HepG2 (cell line): ENCODE measurements around the gene POC1A. TPM values are rescaled to one million over a fixed set of nuclear protein-coding genes. Genes with fewer than 3 reads are reported as not detected.

Source experiments
- ATAC-seq: fragments of 200-7000 bp; cut with Tn5 transposase; 3 replicates; pipeline ENCODE4 v1.9.1; 2020; ENCODE audit warnings: mild to moderate bottlenecking, moderate library complexity
- BruUV-seq: library from RNA; stranded (reverse); fragments of 400-500 nt; replicated peaks from 2 replicates; lab custom pipeline; 2021; lab: Mats Ljungman, UMichigan
- CTCF ChIA-PET: fragments of 300-600 bp; formaldehyde crosslinking; extraction: SDS; loops from one replicate; lab custom pipeline; 2021; ENCODE audit warnings: low total read pairs, inconsistent platforms, low intra/inter-chr PET ratio; lab: Yijun Ruan, JAX
- POLR2A ChIA-PET: fragments of 350-600 bp; sonication (Branson Sonifier 250); formaldehyde crosslinking; loops from one replicate; lab custom pipeline; 2020; ENCODE audit warnings: antibody characterized with exemption, inconsistent platforms; lab: Yijun Ruan, JAX
- DNase-seq: peaks from one replicate; pipeline ENCODE4 v3.0.0-alpha.2; 2015; ENCODE audit warnings: low spot score
- FAIRE-seq: peaks from 3 replicates; lab custom pipeline; 2011; peaks lifted over from hg19 to GRCh38; lab: Jason Lieb, UNC
- H2AFZ ChIP-seq: one replicate; pipeline ENCODE4 v1.6.1; 2011; ENCODE audit warnings: low read length, inconsistent platforms
- H3K27ac ChIP-seq: fragments of 300-600 bp; 3 replicates; pipeline ENCODE4 v1.8.0; 2011; ENCODE audit warnings: mixed run types, mild to moderate bottlenecking, mixed read lengths, low read length, inconsistent platforms; ENCODE audit not compliant: insufficient read depth; ENCODE audit errors: extremely low read length
- H3K27me3 ChIP-seq, 2 experiments: fragments of 200-600 bp in 1 of 2; 2 replicates in 1 of 2; 3 replicates in 1 of 2; pipeline versions ENCODE4 v1.6.0 to v1.8.0; 2011; ENCODE audit warnings: low read length in 2 of 2, mild to moderate bottlenecking in 2 of 2, moderate library complexity in 2 of 2, inconsistent platforms in 1 of 2; ENCODE audit not compliant: insufficient read depth in 2 of 2, control insufficient read depth in 1 of 2
- H3K36me3 ChIP-seq, 2 experiments: fragments of 200-600 bp in 1 of 2; replicated peaks in 1 of 2; 2 replicates in 1 of 2; 3 replicates in 1 of 2; pipeline versions ENCODE4 v1.5.1 to v1.8.0; 2011; ENCODE audit warnings: low read length in 2 of 2, inconsistent platforms in 1 of 2; ENCODE audit not compliant: insufficient read depth in 2 of 2, control insufficient read depth in 1 of 2
- H3K4me1 ChIP-seq: 2 replicates; pipeline ENCODE4 v1.5.1; 2012; ENCODE audit warnings: low read length, inconsistent platforms; ENCODE audit not compliant: insufficient read depth
- H3K4me2 ChIP-seq: 2 replicates; pipeline ENCODE4 v1.6.0; 2011; ENCODE audit warnings: low read depth, low read length, inconsistent platforms
- H3K4me3 ChIP-seq, 3 experiments: fragments of 200-600 bp in 1 of 3; sonication (generic), shearing (Covaris generic) in 1 of 3; replicated peaks in 1 of 3; 2 replicates each; pipeline ENCODE4 v1.5.1; 2011 to 2016; ENCODE audit warnings: low read length in 3 of 3, inconsistent platforms in 2 of 3, low read depth in 2 of 3, mild to moderate bottlenecking in 2 of 3, control low read depth in 1 of 3, mixed read lengths in 1 of 3; ENCODE audit not compliant: insufficient read depth in 1 of 3
- H3K79me2 ChIP-seq: one replicate; pipeline ENCODE4 v1.6.1; 2011; ENCODE audit warnings: low read length, inconsistent platforms; ENCODE audit not compliant: insufficient read depth
- H3K9ac ChIP-seq: 2 replicates; pipeline ENCODE4 v1.6.0; 2011; ENCODE audit warnings: mild to moderate bottlenecking, low read depth, low read length, inconsistent platforms; ENCODE audit not compliant: insufficient read depth
- H3K9me3 ChIP-seq: 2 replicates; pipeline ENCODE4 v1.5.1; 2012; ENCODE audit warnings: mild to moderate bottlenecking, low read length
- H4K20me1 ChIP-seq: 2 replicates; pipeline ENCODE4 v1.6.0; 2011; ENCODE audit warnings: inconsistent platforms, mild to moderate bottlenecking, low read length, moderate library complexity; ENCODE audit not compliant: insufficient read depth
- CCAR2 ChIP-seq: fragments of 200-400 bp; formaldehyde crosslinking; optimal IDR thresholded peaks from 2 replicates; pipeline ENCODE3; 2018; ENCODE audit warnings: low read depth, mild to moderate bottlenecking, low read length, moderate library complexity
- GABPB1 ChIP-seq: IDR thresholded peaks from 2 replicates; pipeline ENCODE4 v1.6.1; 2016; ENCODE audit warnings: mild to moderate bottlenecking, missing genetic modification reagents, moderate library complexity, missing compliant biosample characterization
- NFATC3 ChIP-seq: sonication (generic); formaldehyde crosslinking; IDR thresholded peaks from 2 replicates; pipeline ENCODE4 v1.5.1; 2020; ENCODE audit warnings: mild to moderate bottlenecking, missing genetic modification reagents
- ZMYM3 ChIP-seq: sonication (generic); formaldehyde crosslinking; IDR thresholded peaks from 2 replicates; pipeline ENCODE4 v1.5.1; 2020; ENCODE audit warnings: mild to moderate bottlenecking, missing genetic modification reagents
- ZNF839 ChIP-seq: sonication (generic); formaldehyde crosslinking; IDR thresholded peaks from 2 replicates; pipeline ENCODE4 v1.4.0; 2020; ENCODE audit warnings: missing genetic modification reagents, mild to moderate bottlenecking, borderline replicate concordance
- WGBS: methylation state at CpG from one replicate; pipeline ENCODE4 v1.1.6; 2017; ENCODE audit warnings: low lambda C conversion rate; 5-methylcytosine and 5-hydroxymethylcytosine counted together
- in situ Hi-C: cut with HindIII; loops from 2 replicates; pipeline ENCODE4 v1.10.0; 2017; ENCODE audit warnings: low pct_unique_long_range_greater_than_20kb; ENCODE audit not compliant: extremely low pct_ligation_motif_present
- intact Hi-C: fragments of 100-400 bp; cut with micrococcal nuclease; formaldehyde crosslinking; loops from one replicate; pipeline ENCODE4 v1.10.0; 2022; ENCODE audit not compliant: unreplicated experiment
- polyA plus RNA-seq, 8 experiments: library from polyadenylated mRNA; depleted of rRNA in 3 of 8; stranded (reverse) in 7 of 8; unstranded in 1 of 8; fragments of >200 nt; fragmentation: Illumina TruSeq in 4 of 8; extraction: Trizol in 4 of 8; gene quantifications; 2 replicates each; pipeline versions ENCODE4 v1.2.1 to v1.2.3, GENCODE V29; 2011 to 2016; ENCODE audit warnings: low read depth in 4 of 8, missing spikeins in 1 of 8, mixed read lengths in 1 of 8; ENCODE audit not compliant: insufficient read depth in 1 of 8
- total RNA-seq, 5 experiments: library from RNA; depleted of rRNA; stranded (reverse); fragments of >200 nt; fragmentation: Illumina TruSeq; extraction: Trizol; gene quantifications; 2 replicates each; pipeline ENCODE4 v1.2.3, GENCODE V29; 2016; ENCODE audit warnings: low read depth in 1 of 5
- TF ChIP-seq, protein P1 (sequence below): sonication (generic); formaldehyde crosslinking; IDR thresholded peaks from 2 replicates; pipeline ENCODE4 v1.8.0; 2022; ENCODE audit warnings: mild to moderate bottlenecking, missing genetic modification reagents, borderline replicate concordance
- TF ChIP-seq, protein P2 (sequence below), 2 experiments: sonication (generic) in 1 of 2; formaldehyde crosslinking in 1 of 2; IDR thresholded peaks; 2 replicates each; pipeline versions ENCODE4 v1.4.0 to v1.6.1; 2018 to 2020; ENCODE audit warnings: missing genetic modification reagents in 2 of 2, borderline replicate concordance in 1 of 2, low read depth in 1 of 2, mild to moderate bottlenecking in 1 of 2, missing biosample characterization in 1 of 2
- TF ChIP-seq, protein P3 (sequence below), 2 experiments: fragments of 450-650 bp in 1 of 2; sonication (generic) in 1 of 2; formaldehyde crosslinking in 1 of 2; IDR thresholded peaks; 2 replicates each; pipeline versions ENCODE4 v1.6.1 to v1.8.0; 2016 to 2022; ENCODE audit warnings: antibody characterized with exemption in 1 of 2, mild to moderate bottlenecking in 1 of 2, missing genetic modification reagents in 1 of 2

Gene POC1A
- total and polyA plus RNA-seq, 2 of the 13 experiments (the other 11 are each of a cell fraction or from before 2014, with no cell fraction given), result 14.6 to 20.0 TPM

DNA sequence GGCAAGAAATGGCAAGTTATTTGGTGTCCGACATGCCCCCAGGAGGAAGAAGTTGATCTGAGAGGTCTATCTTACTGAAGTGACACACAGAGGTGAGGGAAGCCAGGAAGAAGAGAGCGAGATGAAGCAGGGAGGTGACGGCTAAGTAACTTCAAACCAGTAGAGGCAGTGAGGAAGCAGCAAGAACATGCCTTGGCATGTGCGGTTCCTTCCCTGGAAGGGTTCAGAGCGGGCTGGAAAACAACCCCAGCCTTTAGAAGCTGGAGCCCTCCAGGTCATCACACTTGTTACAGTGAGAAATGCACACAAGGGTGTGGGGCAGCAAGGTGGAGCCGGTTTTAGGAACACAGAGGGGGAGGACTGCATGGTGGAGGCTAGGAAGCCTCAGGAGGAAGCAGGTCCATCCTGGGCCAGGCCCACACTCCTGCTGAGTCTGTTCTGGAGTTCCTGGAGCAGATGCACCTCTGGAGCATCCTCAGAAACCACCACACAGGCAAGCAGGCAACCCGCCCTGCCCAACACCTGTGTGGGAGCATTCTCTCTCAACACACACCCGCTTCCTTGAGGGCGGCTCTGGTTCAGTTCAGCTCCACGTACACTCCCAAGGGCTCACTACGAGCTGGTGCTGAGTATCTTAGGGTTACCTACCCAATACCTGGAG, 47.1 kb downstream of the POC1A start:
- ChIA-PET POLR2A (no interaction called here), CTCF (no interaction called here)
- in situ Hi-C loops (no loop called here), intact Hi-C loops (no loop called here)
- FAIRE-seq, result no peak
- H3K36me3 ChIP-seq, result peaks cover 2 to 21% of the 10 kb centered on the region in 2 experiments; a peak in 2 of 5 replicates
- no peak overlapping the region for H3K4me3 ChIP-seq
- H2AFZ ChIP-seq, result no peak overlapping the region
- H3K9ac ChIP-seq, result no peak overlapping the region
- H4K20me1 ChIP-seq, result no peaks in the 10 kb centered on the region
- H3K27me3 ChIP-seq, result no peaks in the 10 kb centered on the region
- no peak overlapping the region for H3K27ac ChIP-seq
- no peaks in the 10 kb centered on the region for H3K79me2 ChIP-seq
- no peak for ATAC-seq
- H3K4me2 ChIP-seq, result no peak overlapping the region
- DNase-seq, result no peak
- BruUV-seq, result no TSS peak
- peaks cover 5% of the 10 kb centered on the region; the same call in 1 of the 2 replicates for H3K4me1 ChIP-seq
- no peaks in the 10 kb centered on the region for H3K9me3 ChIP-seq
- 96% methylated on average over 11 of the region's 11 CpGs for WGBS
- TF ChIP-seq GABPB1 (CRISPR knock-in tag) (no peak), CCAR2 (no peak), NFATC3 (CRISPR knock-in tag) (no peak), ZNF839 (CRISPR knock-in tag) (no peak), ZMYM3 (no peak)
- TF ChIP-seq, protein P1, sequence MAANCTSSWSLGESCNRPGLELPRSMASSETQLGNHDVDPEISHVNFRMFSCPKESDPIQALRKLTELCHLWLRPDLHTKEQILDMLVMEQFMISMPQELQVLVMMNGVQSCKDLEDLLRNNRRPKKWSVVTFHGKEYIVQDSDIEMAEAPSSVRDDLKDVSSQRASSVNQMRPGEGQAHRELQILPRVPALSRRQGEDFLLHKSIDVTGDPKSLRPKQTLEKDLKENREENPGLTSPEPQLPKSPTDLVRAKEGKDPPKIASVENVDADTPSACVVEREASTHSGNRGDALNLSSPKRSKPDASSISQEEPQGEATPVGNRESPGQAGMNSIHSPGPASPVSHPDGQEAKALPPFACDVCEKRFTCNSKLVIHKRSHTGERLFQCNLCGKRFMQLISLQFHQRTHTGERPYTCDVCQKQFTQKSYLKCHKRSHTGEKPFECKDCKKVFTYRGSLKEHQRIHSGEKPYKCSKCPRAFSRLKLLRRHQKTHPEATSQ, result no peak
- TF ChIP-seq, protein P2, sequence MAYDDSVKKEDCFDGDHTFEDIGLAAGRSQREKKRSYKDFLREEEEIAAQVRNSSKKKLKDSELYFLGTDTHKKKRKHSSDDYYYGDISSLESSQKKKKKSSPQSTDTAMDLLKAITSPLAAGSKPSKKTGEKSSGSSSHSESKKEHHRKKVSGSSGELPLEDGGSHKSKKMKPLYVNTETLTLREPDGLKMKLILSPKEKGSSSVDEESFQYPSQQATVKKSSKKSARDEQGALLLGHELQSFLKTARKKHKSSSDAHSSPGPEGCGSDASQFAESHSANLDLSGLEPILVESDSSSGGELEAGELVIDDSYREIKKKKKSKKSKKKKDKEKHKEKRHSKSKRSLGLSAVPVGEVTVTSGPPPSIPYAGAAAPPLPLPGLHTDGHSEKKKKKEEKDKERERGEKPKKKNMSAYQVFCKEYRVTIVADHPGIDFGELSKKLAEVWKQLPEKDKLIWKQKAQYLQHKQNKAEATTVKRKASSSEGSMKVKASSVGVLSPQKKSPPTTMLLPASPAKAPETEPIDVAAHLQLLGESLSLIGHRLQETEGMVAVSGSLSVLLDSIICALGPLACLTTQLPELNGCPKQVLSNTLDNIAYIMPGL (CRISPR knock-in tag; IDR thresholded peaks at IDR 0.05; ENCODE audit: borderline replicate concordance in 1 of 2, low read depth in 1 of 2), result no peak
- TF ChIP-seq, protein P3, sequence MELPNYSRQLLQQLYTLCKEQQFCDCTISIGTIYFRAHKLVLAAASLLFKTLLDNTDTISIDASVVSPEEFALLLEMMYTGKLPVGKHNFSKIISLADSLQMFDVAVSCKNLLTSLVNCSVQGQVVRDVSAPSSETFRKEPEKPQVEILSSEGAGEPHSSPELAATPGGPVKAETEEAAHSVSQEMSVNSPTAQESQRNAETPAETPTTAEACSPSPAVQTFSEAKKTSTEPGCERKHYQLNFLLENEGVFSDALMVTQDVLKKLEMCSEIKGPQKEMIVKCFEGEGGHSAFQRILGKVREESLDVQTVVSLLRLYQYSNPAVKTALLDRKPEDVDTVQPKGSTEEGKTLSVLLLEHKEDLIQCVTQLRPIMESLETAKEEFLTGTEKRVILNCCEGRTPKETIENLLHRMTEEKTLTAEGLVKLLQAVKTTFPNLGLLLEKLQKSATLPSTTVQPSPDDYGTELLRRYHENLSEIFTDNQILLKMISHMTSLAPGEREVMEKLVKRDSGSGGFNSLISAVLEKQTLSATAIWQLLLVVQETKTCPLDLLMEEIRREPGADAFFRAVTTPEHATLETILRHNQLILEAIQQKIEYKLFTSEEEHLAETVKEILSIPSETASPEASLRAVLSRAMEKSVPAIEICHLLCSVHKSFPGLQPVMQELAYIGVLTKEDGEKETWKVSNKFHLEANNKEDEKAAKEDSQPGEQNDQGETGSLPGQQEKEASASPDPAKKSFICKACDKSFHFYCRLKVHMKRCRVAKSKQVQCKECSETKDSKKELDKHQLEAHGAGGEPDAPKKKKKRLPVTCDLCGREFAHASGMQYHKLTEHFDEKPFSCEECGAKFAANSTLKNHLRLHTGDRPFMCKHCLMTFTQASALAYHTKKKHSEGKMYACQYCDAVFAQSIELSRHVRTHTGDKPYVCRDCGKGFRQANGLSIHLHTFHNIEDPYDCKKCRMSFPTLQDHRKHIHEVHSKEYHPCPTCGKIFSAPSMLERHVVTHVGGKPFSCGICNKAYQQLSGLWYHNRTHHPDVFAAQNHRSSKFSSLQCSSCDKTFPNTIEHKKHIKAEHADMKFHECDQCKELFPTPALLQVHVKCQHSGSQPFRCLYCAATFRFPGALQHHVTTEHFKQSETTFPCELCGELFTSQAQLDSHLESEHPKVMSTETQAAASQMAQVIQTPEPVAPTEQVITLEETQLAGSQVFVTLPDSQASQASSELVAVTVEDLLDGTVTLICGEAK (IDR thresholded peaks at IDR 0.05), result no peak
- TF ChIP-seq, protein P3 (CRISPR knock-in tag; IDR thresholded peaks at IDR 0.05), result no peak
